Femur (tissue), 1 donor: Measurements from ENCODE around the gene MYO9B.

Source experiments
- DNase-seq: peaks from one replicate; pipeline ENCODE4 v3.0.0-alpha.2; 2017

Gene MYO9B

DNA sequence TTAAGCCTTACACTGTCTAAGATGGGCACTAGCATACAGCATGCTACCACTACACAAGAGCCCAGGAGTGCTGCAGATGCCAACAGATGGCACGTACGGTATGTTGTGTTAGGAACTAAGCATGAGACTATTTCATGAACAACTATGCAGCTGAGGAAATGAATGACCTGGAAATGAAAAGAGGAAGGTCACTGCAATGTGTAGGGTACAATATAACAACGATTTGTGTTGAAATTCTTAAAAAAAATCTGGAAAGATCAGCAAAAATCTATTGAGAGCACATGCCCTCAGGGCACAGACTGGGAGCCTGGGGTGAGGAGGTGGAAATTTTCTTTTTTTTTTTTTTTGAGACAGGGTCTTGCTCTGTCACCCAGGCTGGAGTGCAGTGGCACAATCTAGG, 14.8 kb upstream of the MYO9B start:
- DNase-seq: no peak

DNA sequence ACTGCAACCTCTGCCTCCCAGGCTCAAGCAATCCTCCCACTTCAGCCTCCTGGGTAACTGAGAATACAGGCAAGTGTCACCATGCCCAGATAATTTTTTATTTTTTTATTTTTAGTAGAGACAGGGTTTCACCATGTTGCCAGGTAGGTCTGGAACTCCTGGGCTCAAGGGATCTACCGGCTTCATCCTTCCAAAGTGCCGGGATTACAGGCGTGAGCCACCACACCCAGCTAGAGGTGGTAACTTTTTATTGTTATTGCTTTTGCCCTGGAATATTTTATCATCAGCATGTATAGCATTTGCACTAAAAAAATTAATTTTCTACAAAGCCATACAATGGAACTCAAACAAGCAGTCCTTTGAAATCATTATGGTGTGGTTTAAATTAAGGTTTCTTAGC, 14.4 kb upstream of the MYO9B start:
- DNase-seq: no peak

DNA sequence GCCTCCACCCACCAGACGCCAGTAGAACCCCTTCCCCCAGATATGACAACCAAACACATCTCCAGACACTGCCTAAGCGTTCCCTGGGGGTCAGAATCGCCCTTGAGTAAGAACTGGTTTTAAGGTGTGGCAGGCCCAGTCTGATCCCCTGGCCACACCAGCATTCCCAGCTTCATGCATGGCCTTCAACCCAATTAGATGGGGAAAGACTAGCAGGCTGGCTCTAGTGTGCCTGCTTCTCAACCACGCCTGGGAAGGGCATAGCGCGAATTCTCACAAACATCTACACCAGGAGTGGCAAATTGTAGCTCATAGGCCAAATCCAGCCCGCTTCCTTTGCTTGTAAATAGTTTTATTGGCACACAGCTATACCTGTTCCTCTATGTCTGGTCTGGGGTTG, 13.9 kb upstream of the MYO9B start:
- no peak for DNase-seq

DNA sequence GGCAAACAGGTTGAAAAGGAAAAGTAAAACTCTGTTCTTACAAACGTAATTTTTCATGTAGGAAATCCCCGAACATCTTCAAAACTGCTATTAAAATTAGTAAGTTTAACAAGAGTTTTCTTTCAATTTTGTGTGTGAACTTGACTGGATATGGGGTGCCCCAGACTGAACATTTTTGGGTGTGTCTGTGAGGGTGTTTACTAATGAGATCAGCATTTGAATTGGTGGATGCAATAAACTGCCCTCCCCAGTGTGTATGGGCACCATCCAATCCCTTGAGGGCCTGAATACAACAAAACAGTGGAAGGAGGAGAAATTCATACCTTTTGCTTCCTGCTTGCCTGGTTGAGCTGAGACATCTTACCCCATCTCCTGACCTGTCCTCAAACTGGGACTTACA, 12.1 kb upstream of the MYO9B start:
- DNase-seq: no peak

DNA sequence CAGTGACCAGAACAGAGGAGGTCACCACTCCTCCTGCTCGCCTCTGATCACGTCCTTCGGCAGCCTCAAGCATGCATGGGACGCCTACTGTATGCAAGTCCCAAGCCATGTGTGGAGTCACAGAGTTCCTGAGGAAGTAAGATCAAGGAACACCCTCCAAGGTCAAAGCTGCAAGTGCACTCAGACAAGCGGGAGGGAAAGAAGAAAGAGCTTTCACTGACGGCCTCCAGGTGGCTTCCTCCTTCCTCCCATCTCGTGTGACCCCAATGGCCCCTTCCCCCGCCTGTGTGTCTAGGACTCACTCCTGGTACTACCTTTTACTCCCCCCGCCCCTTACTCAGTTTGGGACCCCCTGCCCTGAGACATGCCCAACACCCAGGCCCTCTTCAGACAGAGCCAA, 6.4 kb upstream of the MYO9B start:
- DNase-seq: no peak

DNA sequence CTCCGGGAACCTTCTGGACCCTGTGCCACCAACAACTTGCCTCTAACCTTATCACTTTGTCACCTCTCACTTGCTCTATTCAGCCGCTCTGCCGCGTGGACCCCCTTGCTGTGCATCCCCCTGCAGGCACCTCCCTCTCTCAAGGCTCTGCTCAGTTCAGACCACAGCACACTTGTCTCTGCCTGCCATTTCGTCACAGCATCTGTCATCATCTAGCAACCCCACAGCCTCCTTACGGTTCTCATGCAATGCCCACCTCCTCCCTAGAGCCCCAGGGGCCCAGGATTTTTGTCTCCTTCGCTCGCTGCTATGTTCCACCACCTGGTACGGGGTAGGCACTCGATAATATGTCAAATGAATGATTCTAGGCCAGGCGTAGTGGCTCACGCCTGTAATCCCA, 5.2 kb upstream of the MYO9B start:
- no peak for DNase-seq

DNA sequence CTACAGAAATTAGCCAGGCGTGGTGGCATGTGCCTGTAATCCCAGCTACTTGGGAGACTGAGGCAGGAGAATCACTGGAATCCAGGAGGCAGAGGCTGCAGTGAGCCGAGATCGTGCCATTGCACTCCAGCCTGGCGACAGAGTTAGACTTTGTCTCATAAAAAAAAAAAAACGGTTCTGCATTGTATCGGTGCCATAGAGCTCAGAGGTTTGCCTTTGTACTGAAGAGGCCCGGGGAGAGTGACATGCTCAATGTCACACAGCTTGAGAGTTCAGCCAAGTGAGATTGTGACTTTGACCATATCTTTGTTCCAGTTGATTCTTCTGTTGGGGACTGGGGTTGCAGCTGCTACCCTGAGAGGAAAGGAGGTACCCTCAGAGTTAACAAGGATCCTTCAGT, 4.7 kb upstream of the MYO9B start:
- no peak for DNase-seq

DNA sequence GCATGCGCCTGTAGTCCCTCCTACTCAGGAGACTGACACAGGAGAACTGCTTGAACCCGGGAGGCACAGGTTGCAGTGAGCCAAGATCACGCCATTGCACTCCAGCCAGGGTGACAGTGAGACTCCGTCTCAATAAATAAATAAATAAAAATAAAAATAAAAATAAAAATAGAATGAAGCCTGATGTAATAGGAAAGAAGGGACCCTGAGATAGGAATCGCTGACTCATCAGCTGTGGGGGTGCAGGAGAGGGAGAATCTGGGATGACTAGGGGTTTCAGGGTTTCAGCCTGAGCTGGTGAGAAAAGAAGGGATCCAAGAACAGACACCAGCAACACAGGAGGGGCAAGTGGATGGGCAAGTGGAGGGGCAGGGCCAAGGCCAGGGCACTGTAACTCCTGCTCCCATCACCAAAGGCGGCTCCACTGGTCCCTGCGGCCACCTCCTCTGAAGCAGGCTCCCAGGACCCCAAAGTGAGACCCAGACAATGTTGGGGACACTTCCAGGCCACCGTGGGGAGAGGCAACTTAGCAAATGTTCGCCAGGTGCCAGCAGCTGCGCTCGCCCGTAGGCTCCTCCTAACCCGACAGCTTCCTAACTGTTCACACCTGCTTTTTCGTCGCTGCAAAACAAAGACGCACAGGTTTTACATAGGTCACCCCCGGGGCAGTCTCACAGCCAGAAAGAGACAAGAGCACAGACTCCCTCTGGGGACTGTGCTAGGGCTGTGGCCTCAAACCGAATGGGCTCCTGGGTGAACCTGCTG, 1.5 kb upstream of the MYO9B start:
- DNase-seq: no peak

DNA sequence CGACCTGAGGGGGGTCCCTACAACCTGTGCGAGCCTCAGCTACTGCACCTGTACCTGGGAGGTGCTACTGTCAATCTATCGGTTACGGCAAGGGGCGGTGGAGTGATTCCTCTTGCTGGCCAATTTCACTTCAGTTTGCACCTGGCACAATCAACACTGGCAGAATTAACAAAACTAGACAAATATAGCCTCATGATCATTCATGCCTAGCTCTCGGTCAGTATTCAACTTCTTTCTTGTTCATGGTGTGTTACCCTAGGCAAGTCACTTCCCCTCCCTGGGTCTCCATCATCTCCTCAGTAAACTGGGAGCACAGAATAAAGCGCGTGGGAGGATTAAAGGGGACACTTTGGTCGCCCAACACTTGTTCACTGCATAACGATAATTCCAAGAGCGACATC, 943 bp upstream of the MYO9B start:
- no peak for DNase-seq

DNA sequence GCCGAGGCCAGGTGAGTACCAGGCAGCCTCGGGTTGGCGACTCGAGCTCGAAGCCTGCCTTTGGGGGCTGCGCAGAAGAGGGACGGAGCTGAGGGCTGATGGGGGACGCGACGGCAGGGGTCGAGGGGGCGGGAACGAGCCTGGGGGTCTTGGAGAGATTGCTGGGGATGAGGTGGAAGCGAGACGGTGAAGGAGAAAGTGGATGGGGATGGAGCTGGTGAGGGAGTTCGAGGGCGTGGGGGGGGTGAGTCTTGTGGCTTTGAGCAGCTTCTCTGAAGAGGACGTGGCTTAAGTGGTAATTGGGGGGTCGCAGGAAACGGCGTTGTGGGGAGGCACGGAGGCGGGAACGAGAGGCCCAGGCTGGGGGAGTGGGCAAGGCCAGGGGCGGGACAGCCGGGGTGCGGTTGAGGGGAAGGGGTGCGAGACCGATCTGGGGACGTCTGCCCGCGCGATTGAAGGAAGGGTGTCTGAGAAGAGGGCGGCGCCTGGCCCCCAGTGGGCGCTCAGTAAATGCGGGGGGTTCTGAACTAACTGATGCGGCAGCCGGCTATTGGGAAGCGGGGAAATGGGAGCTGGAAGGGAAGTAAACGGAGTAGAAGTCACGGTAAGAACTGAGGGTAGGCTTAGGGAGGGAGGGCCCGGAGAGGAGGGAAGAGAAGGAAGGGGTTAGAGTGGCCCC, 426 bp downstream of the MYO9B start:
- peak; percentile 80 for DNase-seq

DNA sequence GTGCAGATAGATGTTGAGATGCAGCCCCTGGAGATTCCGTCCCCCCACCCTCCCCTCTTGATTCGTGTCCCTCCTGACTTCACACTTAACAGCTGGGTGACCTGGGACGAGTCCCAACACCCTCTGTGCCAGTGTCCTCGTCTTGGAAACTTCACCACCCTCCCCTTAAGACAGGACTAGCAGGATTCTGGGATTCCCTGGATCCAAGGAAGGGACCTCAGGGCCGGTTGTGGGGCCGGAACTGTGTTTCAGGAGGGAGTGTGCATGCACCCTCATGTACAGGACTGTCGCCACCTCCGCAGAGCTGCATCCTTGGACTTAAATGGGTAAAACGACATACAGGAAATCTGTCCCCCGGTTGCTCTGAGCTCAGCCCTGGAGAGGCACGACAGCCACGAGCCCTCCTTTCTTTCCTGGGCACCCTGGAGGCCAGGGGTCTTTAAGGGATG, 990 bp downstream of the MYO9B start:
- no peak for DNase-seq

DNA sequence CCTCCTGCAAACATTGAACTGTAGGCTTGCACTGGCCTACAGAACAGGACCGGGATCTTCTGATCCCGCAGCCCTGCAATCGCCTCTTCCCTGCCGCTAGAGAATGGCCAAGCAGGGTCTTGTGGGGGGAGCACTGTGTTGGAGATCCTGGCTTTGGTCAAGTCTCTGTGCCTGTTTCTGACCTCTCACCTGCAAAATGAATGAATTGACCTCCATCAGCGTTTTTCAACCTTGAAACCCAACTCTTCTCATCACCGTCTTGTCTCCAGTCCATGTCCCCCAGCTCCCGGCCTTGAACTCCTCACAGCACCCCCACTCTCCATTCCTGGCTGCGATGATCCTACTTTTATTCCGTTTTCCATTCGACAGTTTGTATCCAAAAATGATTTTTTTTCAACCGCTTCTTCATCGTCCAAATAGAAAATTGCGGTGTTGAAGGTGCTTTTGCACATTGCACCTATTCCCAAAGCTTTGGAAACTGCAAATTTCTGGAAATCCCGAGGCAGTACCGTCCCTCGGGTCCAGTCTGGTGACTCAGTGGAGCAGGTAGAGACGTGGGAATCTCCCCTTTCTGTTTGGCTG, 2.0 kb downstream of the MYO9B start:
- no peak for DNase-seq

DNA sequence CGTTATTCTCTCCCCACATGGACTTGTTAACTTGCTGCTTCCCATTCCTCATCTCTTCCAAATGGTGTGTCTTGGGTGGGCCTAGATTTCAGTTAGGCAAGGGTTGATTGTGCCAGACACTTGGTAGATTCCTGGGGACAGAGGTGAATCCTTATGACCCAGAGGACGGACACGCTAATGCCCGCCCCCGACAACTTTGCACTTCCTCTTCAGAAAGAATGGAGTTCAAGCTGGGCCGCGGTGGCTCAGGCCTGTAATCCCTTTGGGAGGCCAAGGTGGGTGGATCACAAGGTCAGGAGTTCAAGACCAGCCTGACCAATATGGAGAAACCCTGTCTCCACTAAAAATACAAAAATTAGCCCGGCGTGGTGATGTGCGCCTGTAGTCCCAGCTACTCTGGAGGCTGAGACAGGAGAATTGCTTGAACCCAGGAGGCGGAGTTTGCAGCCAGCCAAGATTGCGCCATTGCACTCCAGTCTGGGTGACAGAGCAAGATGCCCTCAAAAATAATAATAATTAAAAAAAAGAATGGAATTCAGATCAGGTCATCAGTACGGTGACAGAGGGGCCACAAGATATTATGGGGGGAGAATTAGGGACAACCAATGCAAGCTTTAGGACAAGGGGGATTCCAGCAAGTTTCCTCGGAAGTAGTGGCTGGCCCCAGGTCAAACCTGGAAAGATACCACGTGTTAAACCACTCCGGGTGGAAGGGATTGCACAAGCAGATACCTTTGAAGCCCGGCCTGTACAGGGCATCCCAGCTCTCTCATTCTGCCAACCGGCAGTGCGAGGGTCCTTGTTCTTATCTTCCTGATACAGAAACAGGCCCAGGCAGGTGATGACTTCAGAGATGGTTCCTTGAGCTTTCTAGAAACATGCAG, 2.7 kb downstream of the MYO9B start:
- no peak for DNase-seq

DNA sequence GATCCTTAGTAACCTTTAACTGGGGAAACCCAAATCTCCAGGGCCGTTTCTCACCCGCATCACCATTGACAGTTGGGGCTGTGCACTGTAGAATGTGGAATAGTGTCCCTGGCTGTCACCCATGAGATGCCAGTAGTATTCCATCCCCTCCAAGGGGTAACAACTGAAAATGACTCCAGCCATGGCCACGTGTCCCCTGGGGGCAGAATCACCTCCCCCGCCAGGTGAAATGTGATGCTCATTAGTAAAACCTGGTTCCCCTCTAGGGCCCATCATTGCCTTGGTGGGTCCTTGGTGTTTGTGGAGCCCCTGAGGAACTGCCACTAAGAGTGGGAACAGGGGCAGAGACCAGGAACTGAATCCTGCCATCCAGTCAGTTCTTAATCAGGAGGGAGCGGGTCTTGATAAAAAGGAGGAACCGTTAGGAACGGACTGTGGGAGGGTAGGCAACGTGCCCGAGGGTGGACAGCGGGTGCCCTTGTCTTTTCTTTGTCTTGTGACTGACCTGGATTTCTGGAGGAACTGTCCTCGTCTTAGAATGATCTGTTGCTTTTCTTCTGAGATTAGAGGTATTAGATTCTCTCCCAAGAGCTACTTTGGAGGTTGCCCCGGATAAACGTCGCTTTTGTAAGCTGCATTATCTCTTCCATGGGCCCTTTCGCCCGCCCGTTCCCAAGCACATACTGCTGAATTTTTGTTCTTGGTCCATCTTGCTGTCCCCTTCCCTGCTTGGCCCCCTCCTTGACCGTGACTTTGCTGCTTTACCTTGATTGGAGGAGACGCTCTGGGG, 3.5 kb downstream of the MYO9B start:
- no peak for DNase-seq

DNA sequence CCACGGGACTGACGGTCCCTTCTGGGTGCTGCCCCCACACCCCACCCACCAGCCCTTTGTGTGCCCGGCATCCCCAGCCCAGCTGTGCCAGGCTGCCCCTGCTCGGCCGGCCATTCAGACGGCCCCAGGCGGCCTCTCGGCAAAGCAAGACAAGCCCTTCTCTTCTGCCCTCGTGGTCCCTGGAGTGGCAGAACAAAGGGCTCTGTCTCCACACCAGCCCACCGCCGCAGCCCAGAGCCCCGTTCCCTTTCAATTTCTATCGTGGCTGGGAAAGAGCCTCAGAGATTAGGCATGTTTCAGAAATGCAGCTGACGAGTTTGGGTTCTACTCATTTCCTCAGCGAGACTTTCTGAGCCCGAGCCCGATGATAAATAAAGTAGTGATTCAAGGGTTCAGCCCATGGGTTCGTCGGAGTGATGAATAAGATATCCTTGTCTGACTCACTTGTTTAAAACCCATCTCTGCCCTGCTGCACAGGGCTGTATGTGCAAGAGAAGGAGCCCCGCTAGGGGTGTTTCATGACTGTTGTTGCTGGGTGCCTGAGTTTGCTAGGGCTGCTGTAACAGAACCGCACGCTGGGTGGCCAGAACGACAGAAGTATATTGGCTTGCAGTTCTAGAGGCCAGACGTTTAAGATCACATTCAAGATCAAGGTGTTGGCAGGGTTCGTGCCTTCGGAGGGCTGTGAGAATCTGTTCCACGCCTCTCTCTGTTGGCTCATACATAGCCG, 4.3 kb downstream of the MYO9B start:
- peak; percentile 74 for DNase-seq

DNA sequence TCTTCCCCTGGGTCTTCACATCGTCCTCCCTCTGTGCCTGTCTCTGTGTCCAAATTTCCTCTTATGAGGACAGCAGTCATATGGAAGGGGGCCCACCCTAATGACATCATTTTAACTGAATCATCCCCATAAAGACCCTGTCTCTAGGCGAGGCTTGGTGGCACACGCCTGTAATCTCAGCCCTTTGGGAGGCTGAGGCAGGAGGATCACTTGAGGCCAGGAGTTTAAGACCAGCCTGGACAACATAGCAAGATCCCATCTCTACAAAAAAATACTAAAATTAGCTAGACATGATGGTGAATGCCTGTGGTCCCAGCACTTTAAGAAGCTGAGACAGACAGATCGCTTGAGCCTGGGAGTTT, 4.8 kb downstream of the MYO9B start:
- DNase-seq: no peak

DNA sequence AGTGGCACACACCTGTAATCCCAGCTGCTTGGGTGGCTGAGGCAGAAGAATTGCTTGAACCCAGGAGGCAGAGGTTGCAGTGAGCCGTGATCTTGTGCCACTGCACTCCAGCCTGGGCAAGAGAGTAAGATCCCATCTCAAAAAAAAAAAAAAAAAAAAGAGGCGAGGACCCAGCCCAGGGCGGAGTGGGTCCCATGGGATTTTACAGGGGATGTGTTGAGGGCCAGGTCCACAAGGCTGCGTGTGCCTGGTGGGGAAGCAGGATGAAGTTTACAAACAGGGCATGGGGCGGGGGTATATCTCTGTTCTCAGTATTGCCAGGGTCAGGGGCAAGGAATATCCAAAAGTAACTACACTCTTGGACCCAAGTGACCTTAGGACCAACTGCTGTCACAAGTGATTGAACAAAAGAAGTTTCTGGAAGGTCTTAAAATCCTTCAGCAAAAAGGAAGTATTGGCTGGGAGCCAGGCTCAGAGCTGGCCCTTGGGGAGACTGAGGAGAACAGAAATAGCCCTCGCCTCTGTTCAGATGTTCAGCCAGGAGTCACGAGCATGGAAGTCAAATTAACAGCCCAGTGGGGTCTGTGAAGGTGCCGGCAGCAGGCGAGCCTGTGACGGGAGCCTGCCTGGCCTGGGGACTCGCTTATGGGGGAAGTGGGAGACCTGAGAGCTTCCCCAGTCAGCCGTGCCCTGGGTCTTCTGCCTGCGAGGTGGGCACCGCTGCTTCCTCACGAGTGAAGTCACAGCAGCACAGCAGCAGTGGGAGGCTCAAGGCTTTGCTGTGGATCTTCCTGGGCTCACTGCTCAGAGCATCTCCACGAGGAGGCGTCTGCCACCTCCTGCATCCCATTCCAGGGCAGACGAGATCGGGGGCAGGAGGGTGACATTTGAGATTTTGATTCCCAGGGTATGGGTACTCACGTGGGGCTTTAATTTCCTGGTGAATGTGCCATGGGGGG, 6.4 kb downstream of the MYO9B start:
- no peak for DNase-seq

DNA sequence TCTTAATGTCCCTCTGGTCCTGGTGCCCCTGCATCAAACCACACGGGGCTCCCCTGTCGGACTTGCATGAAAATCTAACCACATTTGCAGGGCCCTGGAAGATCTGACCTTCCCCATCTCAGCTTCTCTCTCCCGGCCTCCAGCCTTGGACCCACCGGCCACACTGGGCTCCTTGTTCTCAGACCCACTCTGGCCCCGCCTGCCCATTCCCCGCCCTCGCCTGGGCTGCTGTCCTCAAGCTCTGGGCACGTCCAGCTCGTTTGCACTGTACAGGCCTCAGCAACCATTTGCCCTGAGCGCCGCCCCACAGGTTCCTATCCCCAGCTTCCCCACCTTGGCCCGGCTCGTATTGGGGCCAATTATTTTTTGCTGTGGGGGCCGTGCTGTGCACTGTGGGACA, 10.5 kb downstream of the MYO9B start:
- no peak for DNase-seq

DNA sequence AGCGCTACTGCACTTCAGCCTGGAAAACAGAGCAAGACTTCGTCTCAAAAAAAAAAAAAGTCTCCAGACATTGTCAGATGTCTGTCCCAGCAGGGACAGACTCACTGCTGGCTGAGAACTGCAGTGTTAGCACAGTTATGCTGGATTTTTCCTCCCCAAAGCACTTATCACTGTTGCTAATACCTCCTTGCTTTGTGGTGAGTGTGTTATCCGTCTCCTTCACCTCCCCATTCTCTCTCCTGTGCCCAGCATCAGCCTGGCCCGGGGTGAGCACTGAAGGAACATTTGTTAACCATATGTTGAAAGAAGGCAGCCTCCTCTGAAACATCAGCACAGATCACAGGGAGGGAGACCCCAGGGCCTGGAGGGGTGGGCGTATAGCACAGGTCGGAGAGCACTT, 11.3 kb downstream of the MYO9B start:
- no peak for DNase-seq

DNA sequence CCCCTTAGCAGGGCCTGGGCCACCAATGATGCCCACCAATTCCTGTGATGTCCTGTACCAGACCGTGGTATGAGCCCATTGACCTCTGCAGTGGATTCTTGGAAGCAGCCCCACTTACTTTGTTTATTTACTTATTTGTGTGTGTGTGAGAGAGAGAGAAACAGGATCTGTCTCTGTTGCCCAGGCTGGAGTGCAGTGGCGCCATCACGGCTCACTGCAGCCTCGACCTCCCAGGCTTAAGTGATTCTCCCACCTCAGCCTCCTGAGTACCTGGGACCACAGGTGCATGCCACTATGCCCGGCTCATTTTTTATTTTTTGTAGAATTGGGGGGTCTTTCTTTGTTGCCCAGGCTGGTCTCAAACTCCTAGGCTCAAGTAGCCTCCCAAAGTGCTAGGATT, 13.0 kb downstream of the MYO9B start:
- no peak for DNase-seq

DNA sequence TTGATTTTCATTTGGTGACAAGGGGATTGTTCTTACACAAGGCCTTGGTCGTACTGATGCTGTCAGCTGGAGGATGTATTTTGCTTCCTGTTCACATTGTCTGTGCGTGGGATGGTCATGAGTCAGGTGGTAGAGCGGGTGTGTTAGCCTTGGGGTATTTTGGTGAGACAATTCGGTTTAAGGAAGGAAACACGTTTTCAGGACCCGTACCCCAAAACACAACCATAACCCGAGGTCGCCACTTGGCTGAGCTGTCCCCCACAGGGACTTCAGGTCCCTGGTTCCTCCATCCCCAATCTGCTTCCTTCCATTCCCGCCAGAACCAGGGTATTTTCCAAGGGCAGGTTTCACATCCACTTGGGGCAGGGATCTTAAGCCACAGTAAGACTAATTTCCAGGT, 15.0 kb downstream of the MYO9B start:
- no peak for DNase-seq
